Endothelial cell of umbilical vein (primary cell): ENCODE data around the gene DACT2. TPM values are rescaled to one million over a fixed set of nuclear protein-coding genes. Genes with fewer than 3 reads are reported as not detected.

Source experiments
- BruUV-seq: library from RNA; stranded (reverse); fragments of 400-500 nt; replicated peaks from 2 replicates; lab custom pipeline; 2021; lab: Mats Ljungman, UMichigan
- CTCF ChIA-PET: fragments of 300-600, 350-600 bp; sonication (Branson Sonifier 250); formaldehyde crosslinking; loops from one replicate; lab custom pipeline; 2021; ENCODE audit warnings: antibody characterized with exemption, inconsistent platforms; lab: Charles Lee
- POLR2A ChIA-PET: fragments of 300-600, 350-600 bp; sonication (Branson Sonifier 250); formaldehyde crosslinking; loops from one replicate; lab custom pipeline; 2021; ENCODE audit warnings: antibody characterized with exemption, inconsistent platforms; lab: Charles Lee
- DNase-seq: peaks from one replicate; pipeline ENCODE4 v3.0.0-alpha.2; 2011; ENCODE audit warnings: low read depth, low spot score
- FAIRE-seq: peaks from 2 replicates; lab custom pipeline; 2011; peaks lifted over from hg19 to GRCh38; lab: Jason Lieb, UNC
- H2AFZ ChIP-seq: 2 replicates; pipeline ENCODE4 v1.6.0; 2012; ENCODE audit warnings: low read depth, low read length, control low read depth, inconsistent platforms
- H3K27ac ChIP-seq: 2 replicates; pipeline ENCODE4 v1.5.1; 2011; ENCODE audit warnings: low read depth, mild to moderate bottlenecking, control low read depth, low read length, moderate library complexity; ENCODE audit not compliant: insufficient read depth
- H3K27me3 ChIP-seq, 2 experiments: 2 replicates each; pipeline versions ENCODE4 v1.6.0 to v1.6.1; 2011; ENCODE audit warnings: low read length in 2 of 2, mixed read lengths in 1 of 2; ENCODE audit not compliant: control insufficient read depth in 2 of 2, insufficient read depth in 2 of 2
- H3K36me3 ChIP-seq, 2 experiments: 2 replicates in 1 of 2; 3 replicates in 1 of 2; pipeline ENCODE4 v1.5.1; 2011; ENCODE audit warnings: low read length in 2 of 2, mild to moderate bottlenecking in 1 of 2, moderate library complexity in 1 of 2; ENCODE audit not compliant: control insufficient read depth in 2 of 2, insufficient read depth in 2 of 2; ENCODE audit errors: extremely low read depth in 1 of 2
- H3K4me1 ChIP-seq: 3 replicates; pipeline ENCODE4 v1.5.1; 2011; ENCODE audit warnings: mild to moderate bottlenecking, low read length; ENCODE audit not compliant: control insufficient read depth, insufficient read depth; ENCODE audit errors: extremely low read depth
- H3K4me2 ChIP-seq: 2 replicates; pipeline ENCODE4 v1.6.1; 2011; ENCODE audit warnings: low read length, control low read depth, mixed read lengths; ENCODE audit not compliant: insufficient read depth
- H3K4me3 ChIP-seq, 3 experiments: fragments of 200-600 bp in 1 of 3; sonication (generic), shearing (Covaris generic) in 1 of 3; replicated peaks in 1 of 3; 2 replicates each; pipeline ENCODE4 v1.5.1; 2011 to 2016; ENCODE audit warnings: control low read depth in 3 of 3, low read length in 3 of 3, mild to moderate bottlenecking in 2 of 3, inconsistent platforms in 1 of 3, low read depth in 1 of 3, moderate library complexity in 1 of 3; ENCODE audit not compliant: insufficient read depth in 1 of 3
- H3K79me2 ChIP-seq: 2 replicates; pipeline ENCODE4 v1.6.0; 2012; ENCODE audit warnings: low read length, inconsistent platforms; ENCODE audit not compliant: control insufficient read depth, insufficient read depth
- H3K9ac ChIP-seq: replicated peaks from 2 replicates; pipeline ENCODE3; 2011; ENCODE audit warnings: low read length, control low read depth; ENCODE audit not compliant: insufficient read depth; ENCODE audit errors: extremely low read depth
- H3K9me1 ChIP-seq: replicated peaks from 3 replicates; pipeline ENCODE4 v1.6.0; 2011; ENCODE audit warnings: mild to moderate bottlenecking, low read length; ENCODE audit not compliant: control insufficient read depth, insufficient read depth; ENCODE audit errors: extremely low read depth
- H3K9me3 ChIP-seq: replicated peaks from 2 replicates; pipeline ENCODE4 v1.5.1; 2012; ENCODE audit warnings: low read length, inconsistent platforms; ENCODE audit not compliant: control insufficient read depth, insufficient read depth
- H4K20me1 ChIP-seq: replicated peaks from 2 replicates; pipeline ENCODE3; 2011; ENCODE audit warnings: mild to moderate bottlenecking, low read length; ENCODE audit not compliant: control insufficient read depth, insufficient read depth; ENCODE audit errors: extremely low read depth
- CTCF ChIP-seq, 2 donors: IDR thresholded peaks; 1 replicate in 1 of 2; 2 replicates in 1 of 2; pipeline ENCODE4 v1.5.1; 2011; ENCODE audit warnings: low read length in 2 of 2, mild to moderate bottlenecking in 2 of 2, moderate library complexity in 2 of 2, control low read depth in 1 of 2, inconsistent platforms in 1 of 2, low read depth in 1 of 2; ENCODE audit not compliant: insufficient read depth in 1 of 2; ENCODE audit errors: extremely low read depth in 1 of 2
- EZH2 ChIP-seq: IDR thresholded peaks from 2 replicates; pipeline ENCODE4 v1.6.1; 2012; ENCODE audit warnings: borderline replicate concordance, low read depth, mild to moderate bottlenecking, moderate library complexity, low read length, inconsistent platforms; ENCODE audit not compliant: severe bottlenecking
- FOS ChIP-seq: IDR thresholded peaks from 2 replicates; pipeline ENCODE4 v1.6.1; 2011; ENCODE audit warnings: mild to moderate bottlenecking, low read length, moderate library complexity, borderline replicate concordance; ENCODE audit not compliant: insufficient read depth
- GATA2 ChIP-seq: IDR thresholded peaks from 2 replicates; pipeline ENCODE4 v1.7.0; 2011; ENCODE audit warnings: low read depth, mild to moderate bottlenecking, moderate library complexity, mixed read lengths, low read length; ENCODE audit not compliant: insufficient read length, insufficient read depth
- JUN ChIP-seq: IDR thresholded peaks from 2 replicates; pipeline ENCODE4 v1.6.1; 2011; ENCODE audit warnings: borderline replicate concordance, low read depth; ENCODE audit not compliant: insufficient read length, insufficient read depth
- MAX ChIP-seq: IDR thresholded peaks from 2 replicates; pipeline ENCODE4 v1.6.1; 2011; ENCODE audit not compliant: insufficient read depth, insufficient read length
- MYC ChIP-seq: IDR thresholded peaks from one replicate; pipeline ENCODE4 v1.6.1; 2011; ENCODE audit warnings: mild to moderate bottlenecking, low read depth, low read length
- POLR2A ChIP-seq: IDR thresholded peaks from 2 replicates; pipeline ENCODE4 v1.6.1; 2012; ENCODE audit warnings: low read depth, mild to moderate bottlenecking, control low read depth, low read length
- POLR2AphosphoS5 ChIP-seq: IDR thresholded peaks from 2 replicates; pipeline ENCODE4 v1.6.1; 2012; ENCODE audit warnings: low read depth, mild to moderate bottlenecking, control low read depth, low read length, moderate library complexity; ENCODE audit not compliant: insufficient read depth
- dilution Hi-C: fragments of 300-500 bp; cut with MboI; formaldehyde crosslinking; loops from one replicate; pipeline ENCODE4 v1.15.0; 2019; ENCODE audit warnings: low sequenced_read_pairs; ENCODE audit not compliant: extremely low pct_ligation_motif_present
- intact Hi-C: fragments of 100-400 bp; cut with micrococcal nuclease; formaldehyde crosslinking; loops from one replicate; pipeline ENCODE4 v1.10.0; 2022
- polyA plus RNA-seq, 4 experiments: library from polyadenylated mRNA; depleted of rRNA in 3 of 4; stranded (reverse) in 3 of 4; unstranded in 1 of 4; fragments of >200 nt; gene quantifications; 2 replicates each; pipeline versions ENCODE4 v1.2.1 to v1.2.3, GENCODE V29; 2011 to 2012; ENCODE audit warnings: missing spikeins in 1 of 4
- total RNA-seq: library from RNA; stranded (reverse); gene quantifications from 2 replicates; pipeline ENCODE4 v1.2.3, GENCODE V29; 2021

DACT2 gene
- total and polyA plus RNA-seq, 2 donors (not counting 3 experiments of a cell fraction or from before 2014, with no cell fraction given): not detected

DNA sequence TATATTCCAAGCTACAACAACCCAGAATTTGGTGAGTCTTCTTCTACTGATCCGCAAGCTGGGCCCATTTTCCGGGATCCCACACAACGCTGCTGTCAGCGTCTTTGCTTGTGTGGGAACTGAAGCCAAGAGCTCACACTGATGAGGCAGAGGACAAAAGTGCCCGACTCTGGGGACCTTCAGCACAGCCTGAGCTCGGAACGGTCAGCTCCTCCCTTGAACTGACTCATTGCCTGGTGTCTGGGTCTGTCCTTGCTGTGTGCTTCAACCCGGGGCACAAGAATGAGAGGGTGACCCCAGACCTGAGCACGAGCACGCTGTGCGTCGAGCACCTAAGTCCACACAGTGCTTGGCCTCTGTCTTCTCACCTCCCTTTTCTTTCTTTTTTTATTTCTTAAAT lies 33.5 kb downstream of the DACT2 start:
- Histone ChIP-seq H3K4me2 (no peak overlapping the region), H3K4me3 (no peak overlapping the region), H3K27me3 (no peaks in the 10 kb centered on the region), H3K4me1 (no peaks in the 10 kb centered on the region), H3K79me2 (no peaks in the 10 kb centered on the region), H2AFZ (no peak overlapping the region), H4K20me1 (no peaks in the 10 kb centered on the region), H3K9me3 (no peaks in the 10 kb centered on the region), H3K36me3 (no peaks in the 10 kb centered on the region), H3K9me1 (no peaks in the 10 kb centered on the region), H3K9ac (no peak overlapping the region), H3K27ac (no peak overlapping the region)
- intact Hi-C loops: no loop called here
- ChIA-PET POLR2A (no interaction called here), CTCF (no interaction called here)
- FAIRE-seq (no peak), DNase-seq (no peak)
- dilution Hi-C loops: no loop called here
- TF ChIP-seq POLR2A (no peak), JUN (no peak), FOS (no peak), GATA2 (no peak), POLR2AphosphoS5 (no peak), MYC (no peak), EZH2 (no peak), CTCF (IDR thresholded peaks at IDR 0.05; ENCODE audit: extremely low read depth in 1 of 2, insufficient read depth in 1 of 2, low read depth in 1 of 2, low read length in 2 of 2) (no peak), MAX (no peak)
- BruUV-seq: no TSS peak
